Muscle of leg (tissue), 11 donors: ENCODE measurements around the gene UGT1A6. TPM values are rescaled to one million over a fixed set of nuclear protein-coding genes. Genes with fewer than 3 reads are reported as not detected.

Experiments used
- DNase-seq: peaks from one replicate; pipeline ENCODE4 v3.0.0; 2013
- H3K27ac ChIP-seq: one replicate; pipeline ENCODE4 v1.5.1; 2013; ENCODE audit warnings: mild to moderate bottlenecking, low read length, control low read depth
- H3K27me3 ChIP-seq: one replicate; pipeline ENCODE4 v1.6.1; 2013; ENCODE audit warnings: low read length; ENCODE audit not compliant: control insufficient read depth, insufficient read depth
- H3K36me3 ChIP-seq: one replicate; pipeline ENCODE4 v1.6.1; 2013; ENCODE audit warnings: low read length; ENCODE audit not compliant: control insufficient read depth, insufficient read depth
- H3K4me1 ChIP-seq: one replicate; pipeline ENCODE4 v1.6.1; 2013; ENCODE audit warnings: low read length; ENCODE audit not compliant: control insufficient read depth, insufficient read depth
- H3K4me3 ChIP-seq: one replicate; pipeline ENCODE4 v1.5.1; 2013; ENCODE audit warnings: low read length, control low read depth
- H3K9me3 ChIP-seq: replicated peaks from 2 replicates; pipeline ENCODE4 v1.6.1; 2013; ENCODE audit warnings: low read depth, low read length; ENCODE audit not compliant: control insufficient read depth
- WGBS: methylation state at CpG from one replicate; pipeline ENCODE4 v1.1.5; 2013; ENCODE audit warnings: missing lambda C conversion rate; ENCODE audit not compliant: insufficient coverage; 5-methylcytosine and 5-hydroxymethylcytosine counted together
- polyA plus RNA-seq, 8 donors: library from polyadenylated mRNA; unstranded; fragments of 120-200 nt; gene quantifications; one replicate each; pipeline versions ENCODE4 v1.2.1 to v1.2.3, GENCODE V29; 2013; ENCODE audit warnings: inconsistent platforms in 1 of 8, low replicate concordance in 1 of 8; ENCODE audit not compliant: insufficient read length in 8 of 8, insufficient read depth in 1 of 8
- total RNA-seq: library from RNA; stranded (reverse); fragments of 120-200 nt; gene quantifications from one replicate; pipeline ENCODE4 v1.2.4, GENCODE V29; 2013

Gene UGT1A6
- total and polyA plus RNA-seq, 9 donors, result 0.16 TPM; not detected in 8

DNA sequence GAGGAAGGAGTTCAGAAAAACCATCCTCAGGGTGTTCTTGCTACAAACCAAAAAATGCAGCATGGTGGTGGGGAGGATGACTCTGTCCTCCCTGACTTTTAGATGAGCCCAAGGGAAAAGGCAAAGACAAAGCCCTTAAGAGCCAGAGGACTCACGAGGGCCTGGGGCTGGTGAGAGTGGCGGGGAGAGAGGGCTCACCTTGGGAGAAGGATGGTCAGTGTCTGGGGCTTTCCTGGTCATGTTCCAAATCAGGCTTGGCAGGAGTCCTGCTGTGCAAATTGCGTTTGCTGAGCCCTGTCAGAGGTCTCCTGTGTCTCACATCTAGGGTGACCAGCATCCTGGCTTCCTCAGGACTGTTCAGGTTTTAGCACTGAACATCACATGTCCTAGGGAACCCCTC lies 72.1 kb downstream of the UGT1A6 start:
- Histone ChIP-seq H3K27ac (no peak overlapping the region), H3K4me3 (no peak overlapping the region), H3K4me1 (no peaks in the 10 kb centered on the region), H3K36me3 (no peaks in the 10 kb centered on the region), H3K9me3 (no peaks in the 10 kb centered on the region), H3K27me3 (peaks cover 8% of the 10 kb centered on the region)
- WGBS, result 48% methylated on average over 3 of the region's 3 CpGs
- DNase-seq, result no peak

DNA sequence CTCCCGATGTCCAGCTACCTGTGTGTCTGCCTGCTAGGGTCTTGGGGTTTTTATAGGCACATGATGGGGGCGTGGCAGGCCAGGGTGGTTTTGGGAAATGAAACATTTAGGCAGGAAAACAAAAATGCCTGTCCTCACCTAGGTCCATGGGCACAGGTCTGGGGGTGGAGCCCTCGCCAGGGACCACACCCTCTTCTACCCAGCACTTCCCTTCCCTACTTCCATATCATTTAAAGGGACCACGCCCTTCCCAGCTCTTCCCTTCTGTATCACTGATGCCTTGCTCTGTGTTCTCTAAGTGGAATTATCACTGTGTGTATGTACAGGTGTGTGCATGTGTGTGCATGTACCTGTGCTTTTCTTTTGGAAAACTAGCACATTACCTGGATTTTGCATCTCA lies 73.7 kb downstream of the UGT1A6 start:
- Histone ChIP-seq H3K27ac (no peak overlapping the region), H3K4me1 (no peaks in the 10 kb centered on the region), H3K4me3 (no peak overlapping the region), H3K36me3 (no peaks in the 10 kb centered on the region), H3K9me3 (no peaks in the 10 kb centered on the region), H3K27me3 (peaks cover 8% of the 10 kb centered on the region)
- no peak for DNase-seq
- WGBS, result 88% methylated on average over 1 of the region's 4 CpGs

DNA sequence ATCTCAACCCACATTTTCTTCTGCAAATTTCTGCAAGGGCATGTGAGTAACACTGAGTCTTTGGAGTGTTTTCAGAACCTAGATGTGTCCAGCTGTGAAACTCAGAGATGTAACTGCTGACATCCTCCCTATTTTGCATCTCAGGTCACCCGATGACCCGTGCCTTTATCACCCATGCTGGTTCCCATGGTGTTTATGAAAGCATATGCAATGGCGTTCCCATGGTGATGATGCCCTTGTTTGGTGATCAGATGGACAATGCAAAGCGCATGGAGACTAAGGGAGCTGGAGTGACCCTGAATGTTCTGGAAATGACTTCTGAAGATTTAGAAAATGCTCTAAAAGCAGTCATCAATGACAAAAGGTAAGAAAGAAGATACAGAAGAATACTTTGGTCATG lies 75.4 kb downstream of the UGT1A6 start:
- WGBS, result 66% methylated on average over 4 of the region's 4 CpGs
- DNase-seq, result no peak
- Histone ChIP-seq H3K27ac (no peak overlapping the region), H3K27me3 (peaks cover 8% of the 10 kb centered on the region), H3K9me3 (no peaks in the 10 kb centered on the region), H3K4me3 (no peak overlapping the region), H3K4me1 (no peaks in the 10 kb centered on the region), H3K36me3 (no peaks in the 10 kb centered on the region)

DNA sequence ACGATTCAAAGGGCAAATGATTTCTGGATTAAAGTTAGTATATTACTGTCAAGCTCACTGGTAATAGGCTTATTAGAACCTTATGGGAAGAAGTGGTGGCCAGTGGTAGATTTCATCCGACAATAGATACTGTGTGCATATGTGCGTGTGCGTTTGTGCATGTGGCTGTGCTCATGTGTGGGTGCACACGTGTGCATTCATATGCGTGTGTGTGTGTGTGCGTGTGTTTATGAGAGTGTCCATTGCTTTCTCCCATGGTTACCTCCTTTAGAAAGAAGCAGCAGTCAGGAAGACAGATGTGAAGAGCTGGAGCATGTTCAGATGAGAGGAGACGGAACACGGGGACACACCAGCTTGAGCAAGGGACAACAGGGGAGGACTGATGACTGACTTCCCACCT lies 76.6 kb downstream of the UGT1A6 start:
- H3K4me3 ChIP-seq, result no peak overlapping the region
- no peaks in the 10 kb centered on the region for H3K4me1 ChIP-seq
- no peak overlapping the region for H3K27ac ChIP-seq
- DNase-seq, result no peak
- 88% methylated on average over 9 of the region's 9 CpGs for WGBS
- no peaks in the 10 kb centered on the region for H3K9me3 ChIP-seq
- peaks cover 6% of the 10 kb centered on the region for H3K27me3 ChIP-seq
- no peaks in the 10 kb centered on the region for H3K36me3 ChIP-seq

DNA sequence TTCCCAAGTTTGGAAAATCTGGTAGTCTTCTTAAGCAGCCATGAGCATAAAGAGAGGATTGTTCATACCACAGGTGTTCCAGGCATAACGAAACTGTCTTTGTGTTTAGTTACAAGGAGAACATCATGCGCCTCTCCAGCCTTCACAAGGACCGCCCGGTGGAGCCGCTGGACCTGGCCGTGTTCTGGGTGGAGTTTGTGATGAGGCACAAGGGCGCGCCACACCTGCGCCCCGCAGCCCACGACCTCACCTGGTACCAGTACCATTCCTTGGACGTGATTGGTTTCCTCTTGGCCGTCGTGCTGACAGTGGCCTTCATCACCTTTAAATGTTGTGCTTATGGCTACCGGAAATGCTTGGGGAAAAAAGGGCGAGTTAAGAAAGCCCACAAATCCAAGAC lies 79.5 kb downstream of the UGT1A6 start:
- H3K27me3 ChIP-seq, result no peaks in the 10 kb centered on the region
- H3K27ac ChIP-seq, result no peak overlapping the region
- H3K4me1 ChIP-seq, result no peaks in the 10 kb centered on the region
- H3K9me3 ChIP-seq, result no peaks in the 10 kb centered on the region
- no peaks in the 10 kb centered on the region for H3K36me3 ChIP-seq
- no peak for DNase-seq
- WGBS, result 90% methylated on average over 11 of the region's 16 CpGs
- no peak overlapping the region for H3K4me3 ChIP-seq

DNA sequence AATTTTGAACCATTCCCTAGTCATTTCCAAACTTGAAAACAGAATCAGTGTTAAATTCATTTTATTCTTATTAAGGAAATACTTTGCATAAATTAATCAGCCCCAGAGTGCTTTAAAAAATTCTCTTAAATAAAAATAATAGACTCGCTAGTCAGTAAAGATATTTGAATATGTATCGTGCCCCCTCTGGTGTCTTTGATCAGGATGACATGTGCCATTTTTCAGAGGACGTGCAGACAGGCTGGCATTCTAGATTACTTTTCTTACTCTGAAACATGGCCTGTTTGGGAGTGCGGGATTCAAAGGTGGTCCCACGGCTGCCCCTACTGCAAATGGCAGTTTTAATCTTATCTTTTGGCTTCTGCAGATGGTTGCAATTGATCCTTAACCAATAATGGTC lies 79.9 kb downstream of the UGT1A6 start:
- Histone ChIP-seq H3K36me3 (no peaks in the 10 kb centered on the region), H3K4me1 (no peaks in the 10 kb centered on the region), H3K4me3 (no peak overlapping the region), H3K27me3 (no peaks in the 10 kb centered on the region), H3K9me3 (no peaks in the 10 kb centered on the region), H3K27ac (no peak overlapping the region)
- DNase-seq, result no peak
- WGBS, result 75% methylated on average over 2 of the region's 5 CpGs

DNA sequence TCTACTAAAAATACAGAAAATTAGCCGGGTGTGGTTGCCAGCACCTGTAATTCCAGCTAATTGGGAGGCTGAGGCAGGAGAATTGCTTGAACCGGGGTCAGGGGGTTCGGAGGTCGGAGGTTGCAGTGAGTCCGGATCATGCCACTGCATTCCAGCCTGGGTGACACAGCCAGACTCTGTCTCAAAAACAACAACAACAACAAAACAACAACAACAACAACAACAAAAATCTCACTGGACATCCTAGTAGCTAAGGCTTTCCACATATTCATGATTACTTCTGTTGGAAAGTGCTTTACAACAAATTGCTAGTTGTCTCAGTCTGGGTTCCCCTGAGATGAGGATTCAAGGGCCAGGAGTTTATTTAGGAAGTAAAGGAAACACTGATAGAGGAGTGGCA lies 81.2 kb downstream of the UGT1A6 start:
- Histone ChIP-seq H3K27ac (no peak overlapping the region), H3K27me3 (no peaks in the 10 kb centered on the region), H3K36me3 (no peaks in the 10 kb centered on the region), H3K4me1 (no peaks in the 10 kb centered on the region), H3K4me3 (no peak overlapping the region), H3K9me3 (no peaks in the 10 kb centered on the region)
- 83% methylated on average over 1 of the region's 5 CpGs for WGBS
- DNase-seq, result no peak

DNA sequence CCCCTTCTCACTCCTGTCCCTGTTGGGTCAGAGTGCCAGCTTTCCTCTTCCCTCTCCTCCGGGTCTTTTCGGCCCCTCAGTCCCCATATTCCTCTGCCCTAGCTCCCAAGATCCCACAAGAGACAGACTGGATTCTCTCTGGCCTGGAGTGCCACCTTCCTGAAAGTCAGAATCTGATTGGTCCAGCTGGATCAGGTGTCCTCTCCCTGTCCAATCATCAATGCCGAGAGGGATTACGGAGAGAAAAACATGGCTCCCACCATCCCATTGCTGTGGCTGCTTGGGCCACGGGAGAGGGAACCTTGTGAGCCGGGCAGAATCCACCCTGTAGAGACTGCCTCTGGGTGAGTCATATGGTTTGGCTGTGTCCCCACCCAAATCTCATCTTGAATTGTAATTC lies 82.7 kb downstream of the UGT1A6 start:
- H3K27ac ChIP-seq, result no peak overlapping the region
- H3K4me1 ChIP-seq, result no peaks in the 10 kb centered on the region
- H3K36me3 ChIP-seq, result no peaks in the 10 kb centered on the region
- H3K4me3 ChIP-seq, result no peak overlapping the region
- DNase-seq, result no peak
- H3K27me3 ChIP-seq, result no peaks in the 10 kb centered on the region
- WGBS, result 95% methylated on average over 5 of the region's 6 CpGs
- H3K9me3 ChIP-seq, result no peaks in the 10 kb centered on the region

DNA sequence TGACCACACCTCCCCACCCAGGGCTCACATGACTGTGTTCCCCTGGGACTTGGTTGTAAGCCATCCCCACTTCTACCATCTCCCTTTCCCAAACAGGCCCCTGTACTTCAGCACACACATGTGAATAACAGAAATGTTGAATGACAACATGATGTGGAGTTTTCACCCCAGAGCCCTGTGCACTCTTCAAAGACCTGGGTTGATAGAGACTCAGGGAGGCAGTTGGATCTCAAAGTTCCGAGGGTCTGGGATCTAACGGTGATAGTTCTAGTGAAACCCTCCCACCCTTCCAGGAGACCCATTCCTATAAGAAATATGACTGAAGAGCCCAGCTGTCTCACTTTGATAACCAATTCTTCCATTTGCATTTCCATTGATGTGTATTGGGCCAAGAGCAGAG lies 85.3 kb downstream of the UGT1A6 start, which contains the start of gene MROH2A:
TSS of gene MROH2A (plus strand) at position 301 of the 400 bp plus-strand sequence. CDS start 1,029 bp downstream, outside the sequence.
- Histone ChIP-seq H3K9me3 (no peaks in the 10 kb centered on the region), H3K27ac (no peak within 1 kb of the TSS), H3K36me3 (no peaks in the 10 kb centered on the region), H3K27me3 (no peaks in the 10 kb centered on the region), H3K4me3 (no peak within 1 kb of the TSS), H3K4me1 (no peaks in the 10 kb centered on the region)
- WGBS, result 80% methylated on average over 1 of the region's 2 CpGs
- DNase-seq, result no peak

DNA sequence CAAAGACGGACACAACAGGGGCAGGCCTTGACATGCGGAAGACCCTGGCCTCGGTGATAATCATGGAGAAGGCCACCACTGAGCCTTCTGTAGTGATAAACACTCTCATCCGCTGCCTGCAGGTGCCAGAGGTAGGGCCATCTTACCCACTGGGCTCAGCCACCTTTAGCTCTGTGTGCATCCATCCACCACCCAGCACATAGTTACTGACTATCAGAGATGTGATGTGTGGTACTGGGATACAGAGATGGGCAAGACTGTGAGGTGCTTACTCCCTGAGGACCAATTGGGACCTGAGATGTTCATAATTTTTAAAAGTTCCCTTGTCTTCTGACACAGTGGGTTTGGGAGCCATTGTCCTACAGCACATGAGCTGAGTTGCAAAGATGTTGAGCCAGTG lies 87.0 kb downstream of the UGT1A6 start:
- H3K4me1 ChIP-seq, result no peaks in the 10 kb centered on the region
- H3K9me3 ChIP-seq, result no peaks in the 10 kb centered on the region
- H3K36me3 ChIP-seq, result no peaks in the 10 kb centered on the region
- 89% methylated on average over 3 of the region's 4 CpGs for WGBS
- no peak overlapping the region for H3K27ac ChIP-seq
- H3K4me3 ChIP-seq, result no peak overlapping the region
- no peak for DNase-seq
- H3K27me3 ChIP-seq, result no peaks in the 10 kb centered on the region

DNA sequence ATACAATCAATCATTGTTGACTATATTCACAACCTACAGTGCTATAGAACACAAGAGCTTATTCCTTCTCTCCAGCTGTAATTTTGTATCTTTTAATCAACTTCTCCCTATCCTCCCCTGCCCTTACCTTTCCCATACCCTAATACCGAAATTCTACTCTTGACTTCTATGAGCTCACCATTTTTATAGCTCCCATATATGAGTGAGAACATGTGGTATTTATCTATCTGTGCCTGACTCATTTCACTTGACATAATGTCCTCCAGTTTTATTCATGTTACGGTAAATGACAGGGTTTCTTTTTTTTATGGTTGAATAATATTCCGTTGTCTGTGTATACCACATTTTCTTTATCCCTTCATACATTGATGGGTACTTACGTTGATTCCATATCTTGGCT lies 88.1 kb downstream of the UGT1A6 start:
- WGBS, result no CpG with 5 or more reads among the region's 4 CpGs
- no peaks in the 10 kb centered on the region for H3K9me3 ChIP-seq
- no peaks in the 10 kb centered on the region for H3K4me1 ChIP-seq
- no peak overlapping the region for H3K4me3 ChIP-seq
- no peaks in the 10 kb centered on the region for H3K27me3 ChIP-seq
- no peaks in the 10 kb centered on the region for H3K36me3 ChIP-seq
- DNase-seq, result no peak
- no peak overlapping the region for H3K27ac ChIP-seq
